Measurements from ENCODE around the gene KCNJ1. TPM values are rescaled to one million over a fixed set of nuclear protein-coding genes. Genes with fewer than 3 reads are reported as not detected.

Gene KCNJ1
- total and polyA plus RNA-seq, 10 of the 15 experiments (the other 5 are each of a cell fraction or from before 2014, with no cell fraction given), result not detected

- Histone ChIP-seq H4K20me1 (ENCODE audit: control insufficient read depth, insufficient read depth) (no peaks in the 10 kb centered on the region), H3K79me2 (ENCODE audit: control insufficient read depth, insufficient read depth, low read length) (no peaks in the 10 kb centered on the region), H3K4me1 (ENCODE audit: control insufficient read depth, insufficient read depth, low read length) (no peaks in the 10 kb centered on the region), H3K27ac (ENCODE audit: control insufficient read depth, insufficient read depth) (no peak overlapping the region), H3K4me2 (ENCODE audit: control insufficient read depth, insufficient read depth) (no peak overlapping the region), H3K36me3 (ENCODE audit: control insufficient read depth in 2 of 2, insufficient read depth in 2 of 2, low read length in 1 of 2) (no peaks in the 10 kb centered on the region), H3K9ac (ENCODE audit: control insufficient read depth, insufficient read depth, low read length) (no peak overlapping the region), H3K27me3 (replicated peaks in 1 of 2; ENCODE audit: control insufficient read depth in 2 of 2, insufficient read depth in 2 of 2, low read length in 1 of 2) (peaks cover 6 to 7% of the 10 kb centered on the region in 2 experiments), H2AFZ (ENCODE audit: control insufficient read depth, low read depth, low read length) (no peak overlapping the region), H3K9me3 (replicated peaks; ENCODE audit: control insufficient read depth, insufficient read depth, low read length) (no peaks in the 10 kb centered on the region), H3K4me3 (no peak overlapping the region)
- FAIRE-seq (no peak), ATAC-seq (no peak), DNase-seq (ENCODE audit: low read depth, low spot score) (no peak)
- intact Hi-C loops (cut with micrococcal nuclease; ENCODE audit: unreplicated experiment) (loop anchor here (5.0 kb wide), 1 partner anchor 237 kb away; no protein-coding TSS in a partner anchor), in situ Hi-C loops (cut with MboI) (loop anchor here (10.0 kb wide), 1 partner anchor 455 kb away; no protein-coding TSS in a partner anchor)
- CTCF ChIA-PET, result interaction anchor here (3.3 kb wide), 1 partner anchor 77 kb away, joined by 21 read pairs; no protein-coding TSS in a partner anchor
- BruUV-seq (replicated peaks), result no TSS peak
- no peak for TF ChIP-seq WRNIP1 (IDR thresholded peaks at IDR 0.05; ENCODE audit: borderline replicate concordance, low read depth, low read length)
- no peak for TF ChIP-seq BCL3 (IDR thresholded peaks at IDR 0.05; ENCODE audit: borderline replicate concordance, insufficient read depth, low read depth, low read length, poor library complexity, severe bottlenecking)
- no peak for TF ChIP-seq RFX5 (IDR thresholded peaks at IDR 0.05; ENCODE audit: low read depth, low read length)
- TF ChIP-seq STAT1 (conservative IDR thresholded peaks at IDR 0.05), result no peak
- no peak for TF ChIP-seq ZBED1 (IDR thresholded peaks at IDR 0.05; ENCODE audit: borderline replicate concordance)
- no peak for TF ChIP-seq CHD4 (IDR thresholded peaks at IDR 0.05)
- TF ChIP-seq, protein P1, sequence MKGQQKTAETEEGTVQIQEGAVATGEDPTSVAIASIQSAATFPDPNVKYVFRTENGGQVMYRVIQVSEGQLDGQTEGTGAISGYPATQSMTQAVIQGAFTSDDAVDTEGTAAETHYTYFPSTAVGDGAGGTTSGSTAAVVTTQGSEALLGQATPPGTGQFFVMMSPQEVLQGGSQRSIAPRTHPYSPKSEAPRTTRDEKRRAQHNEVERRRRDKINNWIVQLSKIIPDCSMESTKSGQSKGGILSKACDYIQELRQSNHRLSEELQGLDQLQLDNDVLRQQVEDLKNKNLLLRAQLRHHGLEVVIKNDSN (IDR thresholded peaks at IDR 0.05; ENCODE audit: borderline replicate concordance, extremely low read length, insufficient read depth, low read depth, low read length), result no peak
- TF ChIP-seq ZNF217 (IDR thresholded peaks at IDR 0.05), result no peak
- TF ChIP-seq ASH2L (IDR thresholded peaks at IDR 0.05; ENCODE audit: borderline replicate concordance, low read depth), result no peak
- no peak for TF ChIP-seq ATF3 (IDR thresholded peaks at IDR 0.05; ENCODE audit: borderline replicate concordance, extremely low read depth, low read depth, low read length)
- no peak for TF ChIP-seq ESRRA (IDR thresholded peaks at IDR 0.05; ENCODE audit: low read length)
- no peak for TF ChIP-seq NR2F1 (conservative IDR thresholded peaks at IDR 0.05)
- no peak for TF ChIP-seq NR2C1 (IDR thresholded peaks at IDR 0.05)
- TF ChIP-seq BRCA1 (IDR thresholded peaks at IDR 0.05; ENCODE audit: low read depth, low read length), result no peak
- TF ChIP-seq MEF2A (IDR thresholded peaks at IDR 0.05; ENCODE audit: insufficient read depth, low read depth, low read length), result no peak
- no peak for TF ChIP-seq TARDBP (IDR thresholded peaks at IDR 0.05; ENCODE audit: borderline replicate concordance)
- no peak for TF ChIP-seq NRF1 (conservative IDR thresholded peaks at IDR 0.05; ENCODE audit: low read depth, low read length)
- TF ChIP-seq KLF5 (IDR thresholded peaks at IDR 0.05; ENCODE audit: partially characterized antibody), result no peak
- SMC1A ChIA-PET (ENCODE audit: uncharacterized antibody, unreplicated experiment), result interaction anchor here (1.2 kb wide), 1 partner anchor 77 kb away, joined by 3 read pairs; no protein-coding TSS in a partner anchor
- RAD21 ChIA-PET (ENCODE audit: unreplicated experiment), result interaction anchor here (0.6 kb wide), 1 partner anchor 69 kb away, joined by 3 read pairs; no protein-coding TSS in a partner anchor
- 15% methylated on average over 12 of the region's 12 CpGs for WGBS (ENCODE audit: insufficient coverage, insufficient replicate concordance, low lambda C conversion rate, missing lambda C conversion rate)
- POLR2A ChIA-PET, result no interaction called here
These were observed 12.7 kb upstream of the KCNJ1 start for GRCh38 chr11:128879817-128880216.

Measured in GM12878 (cell line).